Keratinocyte (primary cell): ENCODE measurements around the gene GMFB. TPM values are rescaled to one million over a fixed set of nuclear protein-coding genes. Genes with fewer than 3 reads are reported as not detected.

Experiments
- DNase-seq: peaks from one replicate; pipeline ENCODE4 v3.0.0-alpha.2; 2011; ENCODE audit warnings: low read depth, missing footprints, low spot score
- FAIRE-seq: peaks from 2 replicates; lab custom pipeline; 2011; peaks lifted over from hg19 to GRCh38; lab: Jason Lieb, UNC
- H2AFZ ChIP-seq: 2 replicates; pipeline ENCODE4 v1.6.0; 2012; ENCODE audit warnings: low read length, control low read depth, inconsistent platforms; ENCODE audit not compliant: control insufficient read depth
- H3K27ac ChIP-seq: 2 replicates; pipeline ENCODE4 v1.5.1; 2011; ENCODE audit warnings: low read length; ENCODE audit not compliant: control insufficient read depth, insufficient read depth
- H3K27me3 ChIP-seq: 3 replicates; pipeline ENCODE4 v1.6.0; 2011; ENCODE audit warnings: low read length; ENCODE audit not compliant: control insufficient read depth, insufficient read depth; ENCODE audit errors: extremely low read depth
- H3K36me3 ChIP-seq, 2 experiments: 2 replicates in 1 of 2; 3 replicates in 1 of 2; pipeline ENCODE4 v1.5.1; 2011; ENCODE audit warnings: low read length in 2 of 2, mild to moderate bottlenecking in 1 of 2; ENCODE audit not compliant: control insufficient read depth in 2 of 2, insufficient read depth in 2 of 2; ENCODE audit errors: extremely low read depth in 1 of 2
- H3K4me1 ChIP-seq: 3 replicates; pipeline ENCODE4 v1.5.1; 2011; ENCODE audit warnings: low read length; ENCODE audit not compliant: control insufficient read depth, insufficient read depth; ENCODE audit errors: extremely low read depth
- H3K4me2 ChIP-seq: 3 replicates; pipeline ENCODE4 v1.6.0; 2011; ENCODE audit warnings: low read depth, low read length; ENCODE audit not compliant: control insufficient read depth, insufficient read depth; ENCODE audit errors: extremely low read depth
- H3K4me3 ChIP-seq, 3 experiments: fragments of 200-600 bp in 1 of 3; sonication (generic) in 1 of 3; 2 replicates in 2 of 3; 3 replicates in 1 of 3; pipeline ENCODE4 v1.5.1; 2011 to 2016; ENCODE audit warnings: low read length in 3 of 3, mild to moderate bottlenecking in 3 of 3, control low read depth in 2 of 3, inconsistent platforms in 1 of 3, low read depth in 1 of 3, mixed read lengths in 1 of 3, mixed run types in 1 of 3, moderate library complexity in 1 of 3; ENCODE audit not compliant: control insufficient read depth in 2 of 3, insufficient read depth in 2 of 3; ENCODE audit errors: extremely low read depth in 1 of 3
- H3K79me2 ChIP-seq: 2 replicates; pipeline ENCODE4 v1.6.0; 2012; ENCODE audit warnings: low read length; ENCODE audit not compliant: control insufficient read depth, insufficient read depth
- H3K9ac ChIP-seq: 3 replicates; pipeline ENCODE4 v1.6.0; 2011; ENCODE audit warnings: low read length; ENCODE audit not compliant: control insufficient read depth, insufficient read depth; ENCODE audit errors: extremely low read depth
- H3K9me1 ChIP-seq: 3 replicates; pipeline ENCODE4 v1.6.0; 2011; ENCODE audit warnings: low read length; ENCODE audit not compliant: control insufficient read depth, insufficient read depth; ENCODE audit errors: extremely low read depth
- H3K9me3 ChIP-seq: 2 replicates; pipeline ENCODE4 v1.5.1; 2012; ENCODE audit warnings: low read depth, low read length; ENCODE audit not compliant: control insufficient read depth
- H4K20me1 ChIP-seq: 3 replicates; pipeline ENCODE4 v1.6.0; 2011; ENCODE audit warnings: low read length; ENCODE audit not compliant: control insufficient read depth, insufficient read depth; ENCODE audit errors: extremely low read depth
- CTCF ChIP-seq, 3 experiments: IDR thresholded peaks in 1 of 3; conservative IDR thresholded peaks in 1 of 3; optimal IDR thresholded peaks in 1 of 3; 2 replicates in 2 of 3; 3 replicates in 1 of 3; pipeline versions ENCODE3 to v1.5.1; 2011; ENCODE audit warnings: low read length in 3 of 3, mild to moderate bottlenecking in 3 of 3, moderate library complexity in 2 of 3, control low read depth in 1 of 3, inconsistent platforms in 1 of 3; ENCODE audit not compliant: insufficient read depth in 2 of 3; ENCODE audit errors: extremely low read depth in 1 of 3
- EZH2 ChIP-seq: IDR thresholded peaks from one replicate; pipeline ENCODE4 v1.6.1; 2012; ENCODE audit warnings: inconsistent platforms, mild to moderate bottlenecking, low read length, moderate library complexity
- dilution Hi-C: fragments of 300-500 bp; cut with MboI; formaldehyde crosslinking; loops from one replicate; pipeline ENCODE4 v1.7.0; 2020; ENCODE audit warnings: low sequenced_read_pairs; ENCODE audit not compliant: extremely low pct_ligation_motif_present
- polyA plus RNA-seq, 5 experiments: library from polyadenylated mRNA; depleted of rRNA in 3 of 5; stranded (reverse) in 3 of 5; stranded (forward) in 1 of 5; unstranded in 1 of 5; fragments of >200 nt; gene quantifications; 1 replicate in 1 of 5; 2 replicates in 3 of 5; 3 replicates in 1 of 5; pipeline versions ENCODE4 v1.2.1 to v1.2.3, GENCODE V29; 2011 to 2012; ENCODE audit warnings: missing spikeins in 2 of 5, low read depth in 1 of 5, low replicate concordance in 1 of 5

The GMFB gene
- polyA plus RNA-seq, 1 donor (not counting 4 experiments of a cell fraction or from before 2014, with no cell fraction given): 50.5 TPM

- dilution Hi-C loops: no loop called here
- DNase-seq (no peak), FAIRE-seq (no peak)
- H3K27me3 ChIP-seq: no peaks in the 10 kb centered on the region
- no peaks in the 10 kb centered on the region for H3K9me1 ChIP-seq
- H3K27ac ChIP-seq: no peak overlapping the region
- H3K4me1 ChIP-seq: no peaks in the 10 kb centered on the region
- H4K20me1 ChIP-seq: no peaks in the 10 kb centered on the region
- no peaks in the 10 kb centered on the region for H3K79me2 ChIP-seq
- H3K9ac ChIP-seq: no peak overlapping the region
- no peak overlapping the region for H2AFZ ChIP-seq
- no peaks in the 10 kb centered on the region for H3K9me3 ChIP-seq
- no peak overlapping the region for H3K4me3 ChIP-seq
- H3K4me2 ChIP-seq: no peak overlapping the region
- TF ChIP-seq EZH2 (no peak), CTCF (optimal IDR thresholded peaks at IDR 0.05 in 1 of 3, IDR thresholded peaks at IDR 0.05 in 1 of 3, conservative IDR thresholded peaks at IDR 0.05 in 1 of 3; ENCODE audit: extremely low read depth in 1 of 3, insufficient read depth in 2 of 3, low read length in 3 of 3) (no peak)
- peaks cover 2 to 11% of the 10 kb centered on the region in 2 experiments for H3K36me3 ChIP-seq
Measured at GRCh38 chr14:54472315-54472714, 16.5 kb downstream of the GMFB start.

GRCh38 chr14:54471641-54472040, 17.1 kb downstream of the GMFB start:
- H2AFZ ChIP-seq: no peak overlapping the region
- dilution Hi-C loops: no loop called here
- H3K27ac ChIP-seq: no peak overlapping the region
- H3K4me2 ChIP-seq: no peak overlapping the region
- DNase-seq (no peak), FAIRE-seq (no peak)
- no peaks in the 10 kb centered on the region for H3K27me3 ChIP-seq
- H3K9me3 ChIP-seq: no peaks in the 10 kb centered on the region
- H3K9me1 ChIP-seq: no peaks in the 10 kb centered on the region
- H3K9ac ChIP-seq: no peak overlapping the region
- no peaks in the 10 kb centered on the region for H3K4me1 ChIP-seq
- TF ChIP-seq CTCF (optimal IDR thresholded peaks at IDR 0.05 in 1 of 3, IDR thresholded peaks at IDR 0.05 in 1 of 3, conservative IDR thresholded peaks at IDR 0.05 in 1 of 3; ENCODE audit: extremely low read depth in 1 of 3, insufficient read depth in 2 of 3, low read length in 3 of 3) (no peak), EZH2 (no peak)
- no peaks in the 10 kb centered on the region for H4K20me1 ChIP-seq
- peaks cover 2 to 8% of the 10 kb centered on the region in 2 experiments for H3K36me3 ChIP-seq
- no peak overlapping the region for H3K4me3 ChIP-seq
- H3K79me2 ChIP-seq: no peaks in the 10 kb centered on the region
